HG02970 (cell line): ENCODE data around the gene SPRR1A.
"Not testable (repeated sequence)": the region's sequence is repeated elsewhere in the genome, so short reads cannot be mapped to it uniquely, and the experiment has no call there.

Source experiments
- ATAC-seq: cut with Tn5 transposase; IDR thresholded peaks from one replicate; pipeline ENCODE4 v1.9.1; 2021; ENCODE audit warnings: mild to moderate bottlenecking, moderate library complexity, moderate number of reproducible peaks; ENCODE audit not compliant: unreplicated experiment, low FRiP score

SPRR1A gene

DNA sequence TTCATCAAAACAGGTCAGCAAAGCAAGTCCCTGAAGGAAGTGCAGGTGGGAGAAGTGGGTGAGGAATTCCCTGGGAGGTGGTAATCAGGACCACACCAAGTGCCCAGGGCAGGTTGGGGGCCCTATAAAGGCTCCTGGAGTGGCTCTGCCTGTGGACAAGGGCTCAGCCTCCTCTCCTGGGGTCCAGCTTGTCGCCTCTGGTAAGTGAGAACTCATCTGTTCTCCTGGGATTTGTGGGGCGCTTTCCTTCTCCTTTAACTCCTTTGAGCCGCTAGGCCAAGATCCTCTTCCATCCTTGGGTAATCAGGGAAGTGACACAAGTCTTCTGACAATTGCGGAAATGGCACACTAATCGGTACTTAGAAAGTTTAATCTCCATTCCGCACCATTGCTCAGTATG is 13.4 kb upstream of the SPRR1A start, which contains the start of gene SPRR4:
TSS of gene SPRR4 (plus strand) at position 154 of the 400 bp plus-strand sequence. CDS start 1,243 bp downstream, outside the sequence.
- ATAC-seq, result no peak

DNA sequence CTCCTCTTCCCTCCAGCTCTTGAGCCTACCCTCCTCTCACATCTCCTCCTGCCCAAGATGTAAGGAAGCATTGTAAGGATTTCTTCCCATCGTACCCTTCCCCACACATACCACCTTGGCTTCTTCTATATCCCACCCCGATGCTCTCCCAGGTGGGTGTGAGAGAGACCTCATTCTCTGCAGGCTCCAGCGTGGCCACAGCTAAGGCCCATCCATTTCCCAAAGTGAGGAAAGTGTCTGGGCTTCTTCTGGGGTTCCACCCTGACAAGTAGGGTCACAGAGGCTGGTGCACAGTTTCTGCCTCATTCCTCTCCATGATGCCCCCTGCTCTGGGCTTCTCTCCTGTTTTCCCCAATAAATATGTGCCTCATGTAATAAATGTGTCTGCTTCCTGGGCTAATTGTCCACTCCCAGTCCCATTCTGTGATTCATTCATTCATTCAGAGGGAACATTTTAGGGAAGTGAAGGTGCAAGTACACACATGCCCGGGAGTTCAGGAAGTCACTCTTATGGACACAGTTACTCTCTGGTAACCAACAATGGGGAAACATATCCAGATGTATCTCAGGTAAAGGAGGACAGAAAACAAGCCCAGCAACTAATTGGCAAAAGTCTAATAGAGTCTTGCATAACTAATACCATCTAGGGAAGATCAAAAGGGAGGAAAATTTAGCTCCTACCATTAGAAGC is 11.5 kb upstream of the SPRR1A start:
- no peak for ATAC-seq

DNA sequence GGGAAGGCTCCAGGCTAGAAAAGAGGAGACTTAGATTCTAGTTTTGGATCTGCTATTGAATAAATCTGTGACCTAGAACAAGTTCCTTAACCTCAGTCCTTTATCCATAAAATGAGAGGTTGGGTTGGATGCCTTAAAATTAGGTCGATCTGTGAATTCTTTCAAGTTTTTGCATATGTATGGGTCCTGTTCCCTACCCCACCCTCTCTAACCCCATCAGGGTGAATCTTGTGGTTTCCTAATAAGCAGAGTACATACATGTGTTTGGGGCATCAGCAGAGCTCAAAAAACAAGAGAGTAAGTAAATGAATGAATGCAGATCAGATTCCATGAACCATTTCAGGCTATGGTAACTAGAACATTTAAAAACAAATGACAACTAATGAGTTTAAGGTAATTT is 7.2 kb upstream of the SPRR1A start:
- no peak for ATAC-seq

DNA sequence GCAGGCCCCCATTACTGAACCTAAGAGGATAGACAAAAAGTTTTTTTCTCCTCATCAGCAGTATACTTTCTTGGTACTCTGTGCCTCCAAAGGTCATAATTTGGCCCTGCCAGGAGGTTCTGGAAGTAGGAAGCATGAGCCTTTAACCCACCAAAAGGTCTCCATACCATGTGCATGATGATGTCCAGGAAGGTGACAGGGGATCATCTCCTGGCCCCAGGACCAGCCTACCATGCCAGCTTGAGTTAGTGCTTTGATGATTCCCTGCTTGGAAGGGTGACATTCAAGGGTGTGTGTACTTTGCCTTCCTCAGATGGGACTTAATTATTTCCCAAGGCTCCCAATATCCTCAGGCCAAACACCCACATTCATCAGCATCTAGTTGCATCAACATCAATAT is 6.3 kb upstream of the SPRR1A start:
- no peak for ATAC-seq

DNA sequence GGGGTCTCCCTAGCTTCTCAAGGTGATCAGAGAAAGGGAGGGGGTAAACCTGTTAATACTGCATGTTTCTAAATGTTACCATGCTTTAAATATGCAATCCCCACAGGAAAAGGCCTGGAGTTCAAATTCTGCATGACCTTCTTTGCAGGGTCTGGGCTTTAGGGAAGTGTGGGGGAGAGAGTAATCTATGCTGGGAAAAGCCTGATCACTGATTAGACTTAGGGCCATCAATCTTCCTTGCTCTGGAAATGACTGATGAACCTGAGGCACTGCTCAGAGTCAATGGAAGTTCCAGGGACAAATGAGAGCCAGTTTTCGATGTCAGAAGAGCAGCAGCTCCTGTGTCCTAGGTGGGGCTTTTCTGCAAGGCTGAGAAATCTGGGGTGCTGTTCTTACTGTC is 3.2 kb upstream of the SPRR1A start:
- ATAC-seq, result no peak

DNA sequence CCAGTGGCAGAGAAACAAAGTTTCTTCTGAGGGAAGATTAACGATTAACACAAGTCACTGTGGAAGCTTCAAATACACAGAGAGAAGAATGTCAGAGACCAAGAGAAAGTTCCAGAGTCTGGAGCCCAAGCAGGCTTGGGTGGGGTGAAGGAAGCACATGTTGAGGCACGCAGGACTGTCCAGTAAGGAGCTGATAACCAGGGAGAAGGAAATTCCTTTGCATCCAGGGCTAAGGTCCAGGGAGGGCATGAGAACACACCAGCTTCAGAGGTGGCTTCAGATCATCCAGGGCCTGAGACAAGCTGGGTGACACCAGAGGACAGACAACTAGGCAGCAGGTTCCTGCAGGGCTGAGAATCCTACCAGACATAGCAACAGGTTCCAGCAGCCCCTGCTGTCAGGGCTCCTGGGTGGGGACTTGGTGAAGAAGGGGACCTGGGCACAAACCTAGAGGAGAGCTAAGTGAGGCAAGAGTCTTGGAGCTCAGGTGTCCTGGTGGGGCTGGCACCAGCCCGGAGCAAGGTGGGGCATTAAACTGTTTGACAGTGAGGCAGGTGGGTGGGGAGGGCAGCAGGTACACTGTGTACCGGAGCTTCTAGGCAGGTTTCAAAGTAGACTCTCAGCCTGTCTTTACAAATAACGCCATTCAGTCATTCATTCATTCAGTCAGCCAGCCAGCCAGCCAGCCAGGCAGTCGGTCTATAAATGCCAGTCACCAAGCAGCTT is 2.6 kb upstream of the SPRR1A start:
- ATAC-seq, result no peak

DNA sequence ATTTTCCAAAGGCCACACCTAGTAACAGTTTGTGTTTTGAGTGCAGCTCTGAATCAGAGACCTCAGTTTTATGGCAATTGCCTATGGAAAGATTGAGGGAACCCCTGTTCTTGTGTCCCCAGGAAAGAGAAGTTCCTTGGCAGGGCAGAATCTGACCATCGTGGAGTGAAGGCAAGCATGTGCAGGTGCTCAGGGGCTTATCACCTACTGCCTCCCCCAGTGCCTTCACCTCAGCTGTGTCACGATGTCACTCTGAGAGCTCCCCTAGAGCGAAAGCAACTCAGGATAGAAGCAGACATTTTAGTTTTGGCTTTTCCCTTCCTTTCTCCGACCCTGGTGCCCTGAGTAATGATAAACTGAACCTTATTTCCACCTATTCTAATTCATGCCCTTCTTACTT is 1.8 kb upstream of the SPRR1A start:
- ATAC-seq, result no peak

DNA sequence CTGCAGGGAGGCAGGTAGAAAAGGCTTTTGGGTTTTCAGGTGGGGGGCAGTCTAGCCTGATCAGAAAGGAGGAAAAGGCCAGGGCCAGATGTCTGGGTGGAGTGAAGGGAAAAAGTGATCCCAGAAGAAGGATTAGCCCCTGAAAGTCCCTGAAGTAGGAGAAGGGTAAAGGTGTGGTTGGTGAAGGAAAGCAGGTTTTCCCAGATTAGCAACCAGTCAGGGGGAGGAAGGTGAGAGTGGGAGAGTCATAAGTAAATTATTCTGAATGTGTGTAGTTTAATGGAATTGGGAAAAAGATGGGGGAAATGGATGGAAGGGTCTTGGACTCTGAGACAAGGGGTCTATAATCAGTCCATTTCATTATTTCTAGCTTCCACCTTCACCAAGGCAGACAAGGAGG is 647 bp upstream of the SPRR1A start:
- no peak for ATAC-seq

DNA sequence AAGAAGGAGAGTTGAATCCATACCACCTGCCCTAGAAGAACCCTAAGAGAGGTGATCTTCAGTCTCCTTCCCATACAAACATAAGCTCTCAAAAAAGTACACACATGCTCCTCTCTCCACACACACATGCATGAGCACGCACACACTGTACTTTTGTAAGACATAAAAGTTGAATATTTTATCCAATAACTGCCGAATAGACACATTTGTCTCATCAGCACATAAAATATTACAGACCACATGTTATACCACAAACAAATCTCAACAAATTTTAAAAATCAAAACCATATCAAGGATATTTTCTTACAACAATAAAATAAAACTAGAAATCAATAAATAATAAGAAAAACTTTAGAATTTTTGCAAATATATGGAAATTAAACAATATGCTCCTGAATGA is 2.7 kb downstream of the SPRR1A start:
- no peak for ATAC-seq

DNA sequence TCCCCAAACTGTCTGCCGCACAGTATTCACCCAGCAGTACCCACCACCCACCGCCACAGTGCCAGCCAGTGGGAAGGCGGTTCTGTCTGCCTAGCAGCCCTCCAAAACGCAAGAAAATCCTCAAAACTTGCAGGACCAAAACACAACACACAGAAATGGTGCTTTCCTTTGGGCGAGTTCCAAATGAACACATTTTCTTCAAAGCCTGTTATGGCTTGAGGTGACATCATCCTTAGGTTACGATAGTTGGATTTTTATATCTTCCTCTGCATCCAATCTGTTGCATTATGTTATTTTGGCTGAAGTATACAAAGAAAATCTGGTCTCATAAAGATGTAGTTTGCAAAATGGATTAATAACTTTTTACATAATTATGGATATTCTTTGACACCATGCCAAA is 9.3 kb downstream of the SPRR1A start:
- no peak for ATAC-seq

DNA sequence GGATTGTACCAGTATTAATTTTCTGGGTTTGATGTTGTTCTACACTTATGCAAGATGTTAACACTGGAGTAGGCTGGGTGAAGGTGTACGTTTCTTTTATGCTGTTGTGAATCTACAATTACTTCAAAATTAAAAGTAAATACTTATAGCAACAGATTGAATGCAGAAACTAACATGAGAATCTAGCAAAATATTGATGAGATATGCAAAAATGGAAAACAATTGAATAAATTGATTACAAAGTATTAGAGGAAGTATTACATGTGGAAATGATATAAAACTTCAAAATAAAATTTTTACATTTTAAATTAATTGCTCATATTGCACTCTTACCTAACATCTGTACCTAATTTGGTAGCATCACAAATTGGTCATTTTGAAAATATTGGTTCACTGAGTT is 12.0 kb downstream of the SPRR1A start:
- ATAC-seq, result no peak

DNA sequence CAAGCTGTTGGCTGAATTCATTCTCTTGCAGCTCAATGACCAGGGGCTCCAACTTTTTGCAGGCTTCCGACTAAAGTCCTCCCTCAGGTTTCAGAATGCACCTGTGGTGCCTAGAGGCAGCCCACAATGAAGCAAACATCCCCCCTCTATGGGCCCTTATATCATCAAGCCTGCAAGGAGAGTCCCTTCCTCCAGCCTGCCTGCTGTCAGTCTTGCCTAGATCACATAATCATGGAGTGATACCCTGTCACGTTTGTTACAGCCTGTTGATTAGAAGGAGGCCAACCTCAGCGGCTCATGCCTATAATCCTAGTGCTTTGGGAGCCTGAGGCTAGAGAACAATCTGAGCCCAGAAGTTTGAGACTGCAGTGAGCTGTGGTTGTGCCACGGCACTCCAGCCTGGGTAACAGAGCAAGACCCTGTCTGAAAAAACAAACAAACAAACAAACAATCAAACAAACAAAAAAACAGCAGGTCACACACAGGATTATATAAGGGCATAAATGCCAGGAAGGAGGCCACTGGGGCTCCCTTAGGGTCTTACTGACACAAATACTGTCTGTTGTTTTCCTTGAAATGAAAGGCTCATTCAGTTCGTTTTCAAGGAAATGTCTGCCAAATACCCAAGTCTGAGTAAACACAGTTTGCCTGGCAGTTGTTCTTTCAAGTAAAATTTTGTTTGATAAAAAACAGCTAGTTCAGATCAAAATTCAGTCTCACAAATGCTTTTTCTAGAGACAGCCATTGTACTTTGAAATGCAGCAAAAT is 12.9 kb downstream of the SPRR1A start:
- ATAC-seq, result no peak

DNA sequence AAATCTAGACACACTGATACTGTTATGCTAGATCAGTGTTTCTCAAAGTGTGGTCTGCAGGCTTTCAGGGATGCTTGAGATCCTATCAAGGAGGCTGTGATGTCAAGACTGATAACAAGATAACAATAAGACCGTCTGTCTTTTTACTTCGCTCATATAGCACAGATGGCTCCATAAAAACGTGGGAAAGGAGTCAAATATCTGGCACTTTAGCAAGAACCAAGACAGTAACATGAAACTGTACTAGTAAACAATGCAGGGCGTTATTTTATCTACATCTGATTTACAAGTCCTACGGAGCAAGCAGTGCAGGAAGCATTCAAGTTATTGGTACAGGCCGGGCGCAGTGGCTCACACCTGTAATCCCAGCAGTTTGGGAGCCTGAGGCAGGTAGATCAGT is 14.0 kb downstream of the SPRR1A start:
- ATAC-seq, result no peak

DNA sequence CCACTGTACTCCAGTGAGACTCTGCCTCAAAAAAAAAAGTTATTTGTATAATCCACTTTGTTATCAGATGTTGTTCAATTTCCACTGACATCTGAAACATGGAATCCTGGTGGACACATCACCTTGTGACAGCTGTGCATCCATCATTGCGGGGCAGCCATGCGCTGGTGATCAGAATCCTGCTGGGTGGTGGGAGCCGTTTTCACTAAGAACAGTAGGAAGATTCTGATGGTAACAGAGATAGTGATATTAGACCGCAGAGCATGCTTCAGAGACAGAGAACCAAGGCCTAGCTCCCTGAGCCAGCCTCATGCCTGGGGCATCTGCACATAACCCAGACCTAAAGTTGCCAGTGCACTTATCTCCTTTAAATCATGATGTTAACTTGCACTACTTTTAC is 14.6 kb downstream of the SPRR1A start:
- ATAC-seq, result no peak

DNA sequence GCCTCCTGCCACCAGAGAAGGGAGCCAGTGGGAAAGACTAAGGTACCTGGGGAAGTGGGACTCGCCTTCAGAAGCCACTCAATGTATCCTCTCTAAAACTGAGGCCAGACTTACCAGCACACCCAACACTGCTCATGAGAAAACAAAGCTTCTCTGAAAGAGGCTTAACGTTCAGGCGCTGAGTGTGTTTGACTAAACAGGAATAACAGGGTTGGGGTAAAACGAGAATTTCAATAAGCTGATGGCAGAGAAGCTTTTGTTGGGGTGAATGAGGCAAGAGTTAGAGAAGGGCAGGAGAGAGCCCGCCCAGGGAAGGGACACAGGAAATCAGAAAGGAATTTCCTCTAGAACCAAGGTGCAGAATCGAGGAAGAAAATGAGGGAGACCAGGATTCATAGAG is 15.9 kb downstream of the SPRR1A start:
- no peak for ATAC-seq

DNA sequence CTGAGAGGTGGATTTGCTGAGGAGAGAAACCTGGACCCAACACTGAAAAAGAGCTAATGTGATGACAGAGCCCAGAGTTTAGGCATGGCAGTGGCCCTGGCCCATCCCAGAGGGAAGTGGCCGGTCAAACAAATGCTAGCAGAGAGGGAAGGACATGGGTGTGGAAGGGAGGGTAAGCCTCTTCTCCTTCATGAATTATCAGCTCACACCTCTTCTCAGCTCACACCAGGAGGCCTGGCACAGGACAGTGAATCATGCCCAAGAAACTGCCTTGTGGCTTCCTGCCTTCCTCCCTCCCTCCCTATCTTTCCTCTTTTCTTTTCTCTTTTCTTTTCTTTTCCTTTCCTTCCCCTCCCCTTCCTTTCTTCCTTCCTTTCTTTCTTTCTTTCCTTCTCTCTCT is 16.4 kb downstream of the SPRR1A start:
- ATAC-seq, result no peak

DNA sequence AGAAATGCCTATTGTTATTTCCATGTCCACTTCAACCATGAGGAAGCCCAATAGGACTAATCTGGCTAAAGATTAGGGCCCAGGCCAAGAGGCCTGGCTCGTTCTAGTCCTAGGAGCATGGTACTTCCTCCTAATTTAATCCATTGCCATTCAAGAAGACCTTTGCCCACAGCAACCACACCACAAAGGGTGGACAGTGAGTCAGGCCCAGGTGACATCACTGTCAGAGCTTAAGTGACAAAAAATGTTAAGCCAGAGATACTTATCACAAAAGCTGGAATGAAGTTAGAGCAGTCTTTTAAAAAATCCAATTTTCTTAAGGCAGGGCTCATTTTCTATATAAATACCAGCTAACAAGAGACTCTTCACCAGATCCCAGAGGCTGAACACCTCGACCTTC is 17.5 kb downstream of the SPRR1A start, which contains the start of gene SPRR3:
TSS of gene SPRR3 (plus strand) at position 368 of the 400 bp plus-strand sequence. CDS start 1,272 bp downstream, outside the sequence.
- ATAC-seq, result no peak

DNA sequence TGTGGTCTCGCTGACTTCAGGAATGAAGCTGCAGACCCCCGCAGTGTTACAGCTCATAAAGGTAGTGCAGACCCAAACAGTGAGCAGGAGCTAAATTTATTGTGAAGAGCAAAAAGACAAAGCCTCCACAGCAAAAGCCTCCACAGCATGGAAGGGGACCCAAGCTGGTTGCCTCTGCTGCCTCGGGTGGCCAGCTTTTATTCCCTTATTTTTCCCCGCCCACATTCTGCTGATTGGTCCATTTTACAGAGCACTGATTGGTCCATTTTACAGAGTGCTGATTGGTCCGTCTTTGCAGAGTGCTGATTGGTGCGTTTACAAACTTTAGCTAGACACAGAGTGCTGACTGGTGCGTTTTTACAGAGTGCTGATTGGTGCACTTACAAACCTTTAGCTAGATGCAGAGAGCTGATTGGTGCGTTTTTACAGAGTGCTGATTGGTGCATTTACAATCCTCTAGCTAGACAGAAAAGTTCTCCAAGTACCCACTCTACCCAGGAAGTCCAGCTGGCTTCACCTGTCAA is 27.4 kb downstream of the SPRR1A start:
- not testable (repeated sequence) for ATAC-seq

DNA sequence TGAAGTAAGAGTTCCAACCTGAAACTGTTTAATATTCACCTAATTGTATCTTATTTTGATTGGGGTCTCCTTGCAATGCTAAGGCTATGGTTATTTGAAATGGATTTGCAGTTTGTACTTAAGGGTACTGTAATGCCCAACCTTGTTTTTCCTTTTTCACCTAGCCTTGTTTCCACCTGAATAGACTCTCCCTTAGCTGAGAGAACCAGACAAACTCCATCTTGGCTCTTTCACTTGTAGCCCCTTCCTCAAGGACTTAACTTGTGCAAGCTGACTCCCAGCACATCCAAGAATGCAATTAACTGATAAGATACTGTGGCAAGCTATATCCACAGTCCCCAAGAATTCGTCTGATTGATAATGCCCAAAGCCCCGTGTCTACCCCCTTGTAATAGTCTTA is 37.9 kb downstream of the SPRR1A start:
- not testable (repeated sequence) for ATAC-seq

DNA sequence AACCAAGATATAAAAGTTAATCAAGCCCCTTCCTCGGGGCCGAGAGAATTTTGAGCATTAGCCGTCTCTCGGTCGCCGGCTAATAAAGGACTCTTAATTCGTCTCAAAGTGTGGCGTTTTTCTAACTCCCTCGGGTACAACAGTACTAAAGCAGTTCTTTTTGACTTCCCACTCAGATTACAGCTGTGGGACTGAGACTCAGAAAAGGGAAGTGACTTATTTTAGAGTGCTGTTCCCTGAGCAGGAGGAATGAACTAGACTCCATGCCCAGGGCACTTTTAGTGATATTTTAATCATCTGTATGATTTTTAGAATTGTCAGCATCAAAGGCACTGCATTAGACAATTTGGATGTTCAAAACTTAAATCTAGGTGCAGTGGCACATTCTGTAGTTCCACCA is 38.5 kb downstream of the SPRR1A start:
- ATAC-seq, result not testable (repeated sequence)

DNA sequence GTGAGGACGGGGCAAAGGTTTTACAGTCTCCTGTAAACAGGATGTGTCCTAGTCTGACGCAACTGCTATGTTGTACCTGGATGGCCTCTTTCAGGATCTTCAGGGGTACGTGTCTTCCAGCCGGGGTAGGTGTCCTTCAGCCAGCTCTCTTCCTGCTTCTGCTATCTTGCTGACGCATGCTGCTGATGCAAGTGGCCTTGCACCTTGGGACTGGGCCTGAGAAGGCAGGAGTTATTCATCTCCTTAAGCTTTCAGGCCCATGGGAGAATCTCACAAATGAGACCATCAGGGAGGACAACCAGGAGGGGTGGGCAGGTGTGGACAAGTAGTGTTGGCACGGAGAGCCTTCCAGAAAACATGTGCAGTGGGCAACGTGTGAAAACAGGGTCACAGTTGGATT is 39.2 kb downstream of the SPRR1A start:
- ATAC-seq, result no peak
